SK-N-SH (cell line): ENCODE measurements around the gene MANBA. TPM values are rescaled to one million over a fixed set of nuclear protein-coding genes. Genes with fewer than 3 reads are reported as not detected.
A peak's percentile ranks its signal among the peaks of the same experiment; 100 is the strongest.
"Not testable (repeated sequence)": the region's sequence is repeated elsewhere in the genome, so short reads cannot be mapped to it uniquely, and the experiment has no call there.

ENCODE experiments used
- CTCF ChIA-PET: fragments of 300-600, 350-600 bp; formaldehyde crosslinking; extraction: SDS; loops from one replicate; lab custom pipeline; 2021; lab: Yijun Ruan, JAX
- POLR2A ChIA-PET: fragments of 350-600 bp; sonication (Branson Sonifier 250); formaldehyde crosslinking; extraction: SDS; loops from one replicate; lab custom pipeline; 2020; ENCODE audit warnings: antibody characterized with exemption, inconsistent platforms; lab: Yijun Ruan, JAX
- DNase-seq: peaks from one replicate; pipeline ENCODE4 v3.0.0; 2012
- H2AFZ ChIP-seq: fragments of 200-600 bp; sonication (generic); 2 replicates; pipeline ENCODE4 v1.8.1; 2016; ENCODE audit warnings: antibody characterized with exemption, mild to moderate bottlenecking, low read depth
- H3F3A ChIP-seq: fragments of 200-600 bp; sonication (generic); replicated peaks from 2 replicates; pipeline ENCODE3; 2016; ENCODE audit warnings: antibody characterized with exemption, mild to moderate bottlenecking; ENCODE audit not compliant: insufficient read depth
- H3K27ac ChIP-seq, 2 experiments: fragments of 200-500 bp in 1 of 2; fragments of 200-600 bp in 1 of 2; sonication (Bioruptor generic) in 1 of 2; sonication (generic), shearing (Covaris generic) in 1 of 2; 2 replicates each; pipeline versions ENCODE4 v1.5.1 to v1.6.1; 2014 to 2016; ENCODE audit warnings: low read depth in 2 of 2, inconsistent platforms in 1 of 2, low read length in 1 of 2, mild to moderate bottlenecking in 1 of 2, mixed read lengths in 1 of 2
- H3K27me3 ChIP-seq: fragments of 200-600 bp; sonication (generic), shearing (Covaris generic); 2 replicates; pipeline ENCODE4 v1.6.1; 2016; ENCODE audit warnings: mixed run types; ENCODE audit not compliant: insufficient read depth
- H3K36me3 ChIP-seq, 2 experiments: fragments of 200-500 bp in 1 of 2; fragments of 200-600 bp in 1 of 2; sonication (Bioruptor generic) in 1 of 2; sonication (generic) in 1 of 2; replicated peaks in 1 of 2; 2 replicates each; pipeline versions ENCODE3 to v1.5.1; 2014 to 2016; ENCODE audit warnings: low read length in 1 of 2, mild to moderate bottlenecking in 1 of 2; ENCODE audit not compliant: insufficient read depth in 2 of 2, control insufficient read depth in 1 of 2
- H3K4me1 ChIP-seq, 2 experiments: fragments of 200-500 bp in 1 of 2; fragments of 200-600 bp in 1 of 2; sonication (Bioruptor generic) in 1 of 2; sonication (generic), shearing (Covaris generic) in 1 of 2; 2 replicates each; pipeline versions ENCODE4 v1.5.1 to v1.6.1; 2014 to 2016; ENCODE audit warnings: low read depth in 1 of 2, low read length in 1 of 2, mixed run types in 1 of 2; ENCODE audit not compliant: insufficient read depth in 2 of 2, control insufficient read depth in 1 of 2
- H3K4me2 ChIP-seq: fragments of 200-600 bp; sonication (generic), shearing (Covaris generic); 2 replicates; pipeline ENCODE4 v1.6.1; 2017; ENCODE audit warnings: mixed run types
- H3K4me3 ChIP-seq, 2 experiments: fragments of 200-500 bp in 1 of 2; fragments of 200-600 bp in 1 of 2; sonication (Bioruptor generic) in 1 of 2; sonication (generic), shearing (Covaris generic) in 1 of 2; 2 replicates each; pipeline versions ENCODE4 v1.5.1 to v1.8.1; 2014 to 2016; ENCODE audit warnings: low read depth in 2 of 2, inconsistent platforms in 1 of 2, low read length in 1 of 2, mild to moderate bottlenecking in 1 of 2, mixed read lengths in 1 of 2, moderate library complexity in 1 of 2
- H3K79me2 ChIP-seq: fragments of 200-600 bp; sonication (generic); 2 replicates; pipeline ENCODE4 v1.8.1; 2017; ENCODE audit warnings: mild to moderate bottlenecking; ENCODE audit not compliant: insufficient read depth
- H3K9ac ChIP-seq: fragments of 200-600 bp; sonication (generic); 2 replicates; pipeline ENCODE4 v1.6.1; 2017; ENCODE audit warnings: mixed run types
- H3K9me2 ChIP-seq: fragments of 200-600 bp; sonication (generic); 2 replicates; pipeline ENCODE4 v1.6.1; 2017; ENCODE audit warnings: mixed run types
- H3K9me3 ChIP-seq: fragments of 200-600 bp; sonication (generic); 2 replicates; pipeline ENCODE4 v1.6.1; 2017; ENCODE audit warnings: mixed run types, mild to moderate bottlenecking, moderate library complexity
- H4K20me1 ChIP-seq: fragments of 200-600 bp; sonication (generic); 2 replicates; pipeline ENCODE4 v1.6.1; 2017; ENCODE audit warnings: mild to moderate bottlenecking, mixed run types; ENCODE audit not compliant: insufficient read depth
- CTCF ChIP-seq: fragments of 200-600 bp; sonication (generic); IDR thresholded peaks from 2 replicates; pipeline ENCODE4 v1.6.1; 2017; ENCODE audit warnings: antibody characterized with exemption, mild to moderate bottlenecking, moderate library complexity
- WGBS: methylation state at CpG from one replicate; pipeline ENCODE4 v1.1.6; 2017; ENCODE audit warnings: low lambda C conversion rate; 5-methylcytosine and 5-hydroxymethylcytosine counted together
- polyA plus RNA-seq, 3 experiments: library from polyadenylated mRNA; depleted of rRNA; stranded (reverse); fragments of >200 nt; gene quantifications; 2 replicates each; pipeline ENCODE4 v1.2.3, GENCODE V29; 2012
- TF ChIP-seq, protein P1 (sequence below): IDR thresholded peaks from 2 replicates; pipeline ENCODE4 v1.4.0; 2012; ENCODE audit warnings: low read depth, borderline replicate concordance

The MANBA gene
- polyA plus RNA-seq, 1 of the 3 experiments (the other 2 are of a cell fraction) = 13.4 TPM

DNA sequence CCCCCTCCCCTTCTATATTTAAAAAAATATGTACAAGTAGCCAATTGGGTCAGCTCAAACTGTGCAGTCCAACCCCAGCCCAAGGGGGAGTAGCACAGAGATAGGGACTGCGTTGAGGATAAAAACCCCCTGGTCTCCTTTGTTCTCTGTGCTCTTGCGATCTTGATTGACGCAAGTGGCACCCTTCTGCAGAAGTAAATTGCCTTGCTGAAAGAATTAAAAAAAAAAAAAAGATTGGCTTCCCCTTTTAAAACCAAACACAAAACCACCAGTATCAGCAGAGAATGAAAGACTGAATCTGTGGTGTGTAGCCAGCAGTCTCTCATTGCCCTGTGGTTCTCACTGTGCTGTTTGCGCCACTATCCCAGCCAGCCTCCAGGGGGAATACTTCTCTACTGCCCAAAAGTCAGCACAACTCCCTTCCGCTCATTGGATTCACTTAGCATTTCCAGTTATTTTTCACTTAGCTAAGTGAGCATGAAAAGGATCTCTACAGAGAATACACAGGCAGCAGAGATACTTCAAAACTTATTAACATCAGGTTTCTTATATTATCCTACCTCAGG lies 29.7 kb downstream of the MANBA start:
- no peaks in the 10 kb centered on the region for H3K4me1 ChIP-seq
- H2AFZ ChIP-seq = no peak overlapping the region
- no peak overlapping the region for H3K4me2 ChIP-seq
- H3K79me2 ChIP-seq = peaks cover 14% of the 10 kb centered on the region
- CTCF ChIA-PET = interaction anchor here (1.0 kb wide), 1 partner anchor 278 kb away, joined by 3 read pairs; no protein-coding TSS in a partner anchor
- TF ChIP-seq, protein P1, sequence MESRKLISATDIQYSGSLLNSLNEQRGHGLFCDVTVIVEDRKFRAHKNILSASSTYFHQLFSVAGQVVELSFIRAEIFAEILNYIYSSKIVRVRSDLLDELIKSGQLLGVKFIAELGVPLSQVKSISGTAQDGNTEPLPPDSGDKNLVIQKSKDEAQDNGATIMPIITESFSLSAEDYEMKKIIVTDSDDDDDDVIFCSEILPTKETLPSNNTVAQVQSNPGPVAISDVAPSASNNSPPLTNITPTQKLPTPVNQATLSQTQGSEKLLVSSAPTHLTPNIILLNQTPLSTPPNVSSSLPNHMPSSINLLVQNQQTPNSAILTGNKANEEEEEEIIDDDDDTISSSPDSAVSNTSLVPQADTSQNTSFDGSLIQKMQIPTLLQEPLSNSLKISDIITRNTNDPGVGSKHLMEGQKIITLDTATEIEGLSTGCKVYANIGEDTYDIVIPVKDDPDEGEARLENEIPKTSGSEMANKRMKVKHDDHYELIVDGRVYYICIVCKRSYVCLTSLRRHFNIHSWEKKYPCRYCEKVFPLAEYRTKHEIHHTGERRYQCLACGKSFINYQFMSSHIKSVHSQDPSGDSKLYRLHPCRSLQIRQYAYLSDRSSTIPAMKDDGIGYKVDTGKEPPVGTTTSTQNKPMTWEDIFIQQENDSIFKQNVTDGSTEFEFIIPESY = no peak
- TF ChIP-seq CTCF = 0 out of 2 replicates have a peak, but pooled peaks have one; percentile 10
- H4K20me1 ChIP-seq = no peaks in the 10 kb centered on the region
- no peak overlapping the region for H3K4me3 ChIP-seq
- H3F3A ChIP-seq = no peaks in the 10 kb centered on the region
- no peak overlapping the region for H3K9ac ChIP-seq
- H3K27ac ChIP-seq = no peak overlapping the region
- POLR2A ChIA-PET = no interaction called here
- H3K9me2 ChIP-seq = no peaks in the 10 kb centered on the region
- H3K36me3 ChIP-seq = no peaks in the 10 kb centered on the region
- no peaks in the 10 kb centered on the region for H3K27me3 ChIP-seq
- DNase-seq = no peak
- WGBS = 99% methylated on average over 5 of the region's 5 CpGs
- H3K9me3 ChIP-seq = no peaks in the 10 kb centered on the region

DNA sequence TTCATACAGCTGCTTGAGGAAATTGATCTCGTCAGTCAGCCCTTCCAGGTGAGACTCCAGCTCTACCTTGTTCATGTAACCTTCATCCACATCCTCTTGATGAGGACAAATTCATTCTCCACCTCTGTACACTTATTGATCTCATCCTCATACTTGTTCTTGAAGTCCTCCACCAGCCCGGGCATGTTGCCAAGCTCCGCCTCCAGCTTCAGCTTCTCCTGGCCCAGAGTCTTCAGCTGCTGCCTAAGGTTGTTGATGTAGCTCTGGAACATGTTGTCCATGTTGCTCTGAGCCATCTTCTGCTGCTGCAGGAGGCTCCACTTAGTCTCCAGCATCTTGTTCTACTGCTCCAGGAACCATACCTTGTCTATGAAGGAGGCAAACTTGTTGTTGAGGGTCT lies 31.3 kb downstream of the MANBA start:
- H3K4me2 ChIP-seq, H4K20me1 ChIP-seq, H3K9ac ChIP-seq, H3K27ac ChIP-seq, H2AFZ ChIP-seq, H3K36me3 ChIP-seq, CTCF ChIA-PET, H3K9me3 ChIP-seq, H3K79me2 ChIP-seq, H3K9me2 ChIP-seq, DNase-seq, POLR2A ChIA-PET, H3K4me1 ChIP-seq, H3K27me3 ChIP-seq, H3F3A ChIP-seq, H3K4me3 ChIP-seq: not testable (repeated sequence)
- WGBS = 94% methylated on average over 3 of the region's 3 CpGs

GRCh38 chr4:102726919-102727318 lies 33.8 kb downstream of the MANBA start:
- H3K9ac ChIP-seq, H3F3A ChIP-seq, H3K9me3 ChIP-seq, CTCF ChIA-PET, H4K20me1 ChIP-seq, H3K4me3 ChIP-seq, H3K4me1 ChIP-seq, H3K27ac ChIP-seq, H3K9me2 ChIP-seq, H3K27me3 ChIP-seq, H3K4me2 ChIP-seq, H3K79me2 ChIP-seq, POLR2A ChIA-PET, DNase-seq, H2AFZ ChIP-seq: not testable (repeated sequence)
- H3K36me3 ChIP-seq = peaks cover 8 to 16% of the 10 kb centered on the region in 2 experiments
- 100% methylated on average over 3 of the region's 3 CpGs for WGBS
